GM12878 (cell line): Measurements from ENCODE around the gene C2orf92. TPM values are rescaled to one million over a fixed set of nuclear protein-coding genes. Genes with fewer than 3 reads are reported as not detected.

Source experiments
- ATAC-seq: fragments of 200-7000 bp; cut with Tn5 transposase; 3 replicates; pipeline ENCODE4 v1.9.1; 2020; ENCODE audit warnings: mild to moderate bottlenecking, moderate library complexity
- BruUV-seq: library from RNA; stranded (reverse); fragments of 400-500 nt; replicated peaks from 2 replicates; lab custom pipeline; 2021; lab: Mats Ljungman, UMichigan
- CTCF ChIA-PET: fragments of 300-600 bp; sonication (Branson Sonifier 250); formaldehyde crosslinking; extraction: SDS; loops from one replicate; lab custom pipeline; 2021; ENCODE audit warnings: inconsistent platforms; lab: Yijun Ruan, JAX
- POLR2A ChIA-PET: fragments of 350-600 bp; formaldehyde crosslinking; extraction: SDS; loops from one replicate; lab custom pipeline; 2021; ENCODE audit warnings: inconsistent platforms; lab: Charles Lee
- RAD21 ChIA-PET: fragments of 300-600 bp; sonication (Branson Sonifier 250); formaldehyde crosslinking; loops from one replicate; lab custom pipeline; 2023; ENCODE audit warnings: antibody characterized with exemption; ENCODE audit not compliant: unreplicated experiment; lab: Charles Lee
- SMC1A ChIA-PET: fragments of 300-600 bp; sonication (Branson Sonifier 250); formaldehyde crosslinking; loops from one replicate; lab custom pipeline; 2023; ENCODE audit not compliant: unreplicated experiment, uncharacterized antibody; lab: Charles Lee
- DNase-seq: peaks from one replicate; pipeline ENCODE4 v3.0.0-alpha.2; 2011; ENCODE audit warnings: low read depth, low spot score
- FAIRE-seq: peaks from 3 replicates; lab custom pipeline; 2011; peaks lifted over from hg19 to GRCh38; lab: Jason Lieb, UNC
- H2AFZ ChIP-seq: 2 replicates; pipeline ENCODE4 v1.6.0; 2011; ENCODE audit warnings: low read depth, low read length, control low read depth; ENCODE audit not compliant: control insufficient read depth
- H3K27ac ChIP-seq: 2 replicates; pipeline ENCODE4 v1.5.1; 2011; ENCODE audit warnings: control low read depth; ENCODE audit not compliant: control insufficient read depth, insufficient read depth
- H3K27me3 ChIP-seq, 2 experiments: replicated peaks in 1 of 2; 2 replicates each; pipeline versions ENCODE4 v1.6.0 to v1.6.1; 2011; ENCODE audit warnings: low read length in 1 of 2; ENCODE audit not compliant: control insufficient read depth in 2 of 2, insufficient read depth in 2 of 2
- H3K36me3 ChIP-seq, 2 experiments: 2 replicates each; pipeline ENCODE4 v1.5.1; 2011; ENCODE audit warnings: low read length in 1 of 2; ENCODE audit not compliant: control insufficient read depth in 2 of 2, insufficient read depth in 2 of 2
- H3K4me1 ChIP-seq: 2 replicates; pipeline ENCODE4 v1.6.1; 2011; ENCODE audit warnings: mild to moderate bottlenecking, low read length, moderate library complexity, mixed read lengths; ENCODE audit not compliant: control insufficient read depth, insufficient read depth
- H3K4me2 ChIP-seq: 2 replicates; pipeline ENCODE4 v1.6.0; 2011; ENCODE audit warnings: control low read depth; ENCODE audit not compliant: control insufficient read depth, insufficient read depth
- H3K4me3 ChIP-seq: fragments of 200-600 bp; sonication (generic); 2 replicates; pipeline ENCODE4 v1.5.1; 2016
- H3K79me2 ChIP-seq: 2 replicates; pipeline ENCODE4 v1.6.0; 2011; ENCODE audit warnings: low read length; ENCODE audit not compliant: control insufficient read depth, insufficient read depth
- H3K9ac ChIP-seq: 2 replicates; pipeline ENCODE4 v1.8.0; 2011; ENCODE audit warnings: low read length, control low read depth, mixed read lengths; ENCODE audit not compliant: control insufficient read depth, insufficient read depth
- H3K9me3 ChIP-seq: replicated peaks from 3 replicates; pipeline ENCODE4 v1.5.1; 2011; ENCODE audit warnings: mild to moderate bottlenecking, low read length; ENCODE audit not compliant: control insufficient read depth, insufficient read depth
- H4K20me1 ChIP-seq: 2 replicates; pipeline ENCODE4 v1.6.0; 2011; ENCODE audit not compliant: control insufficient read depth, insufficient read depth
- CBFB ChIP-seq: IDR thresholded peaks from 2 replicates; pipeline ENCODE4 v1.6.1; 2016; ENCODE audit warnings: antibody characterized with exemption, low read depth
- FOXM1 ChIP-seq: IDR thresholded peaks from 2 replicates; pipeline ENCODE4 v1.6.1; 2012; ENCODE audit warnings: low read depth, mild to moderate bottlenecking, inconsistent platforms, low read length, moderate library complexity
- JUNB ChIP-seq: IDR thresholded peaks from 2 replicates; pipeline ENCODE4 v1.6.1; 2016; ENCODE audit warnings: antibody characterized with exemption, mild to moderate bottlenecking
- SPI1 ChIP-seq: IDR thresholded peaks from 2 replicates; pipeline ENCODE4 v1.6.1; 2011; ENCODE audit warnings: low read depth, mild to moderate bottlenecking, low read length, moderate library complexity, borderline replicate concordance; ENCODE audit not compliant: insufficient read depth
- STAT1 ChIP-seq: fragments of 450-650 bp; conservative IDR thresholded peaks from 2 replicates; pipeline ENCODE4 v1.6.1; 2014; ENCODE audit warnings: antibody characterized with exemption, mild to moderate bottlenecking
- WGBS: methylation state at CpG from one replicate; pipeline ENCODE4 v1.1.6; 2016; ENCODE audit warnings: low lambda C conversion rate; ENCODE audit not compliant: insufficient replicate concordance, insufficient coverage; ENCODE audit errors: missing lambda C conversion rate; 5-methylcytosine and 5-hydroxymethylcytosine counted together
- in situ Hi-C: fragments of 300-500 bp; cut with MboI; formaldehyde crosslinking; loops from 9 replicates; pipeline ENCODE4 v1.14.3; 2018; ENCODE audit warnings: mixed read lengths
- intact Hi-C: fragments of 100-400 bp; cut with micrococcal nuclease; formaldehyde crosslinking; loops from one replicate; pipeline ENCODE4 v1.14.2; 2022; ENCODE audit not compliant: unreplicated experiment
- polyA plus RNA-seq, 11 experiments: library from polyadenylated mRNA; depleted of rRNA in 4 of 11; unstranded in 6 of 11; stranded (reverse) in 5 of 11; fragments of >200 nt; fragmentation: Nextera tagmentation in 4 of 11; fragmentation: Illumina TruSeq in 1 of 11; extraction: Ambion mirVana in 4 of 11; extraction: Trizol in 1 of 11; gene quantifications; 1 replicate in 1 of 11; 2 replicates in 10 of 11; pipeline versions ENCODE4 v1.2.1 to v1.2.3, GENCODE V29; 2011 to 2016; ENCODE audit warnings: inconsistent platforms in 2 of 11, missing spikeins in 2 of 11, low read depth in 1 of 11
- total RNA-seq, 4 experiments: library from RNA; depleted of rRNA in 3 of 4; stranded (reverse); fragments of >200 nt in 3 of 4; fragmentation: Illumina TruSeq in 1 of 4; extraction: Trizol in 1 of 4; gene quantifications; 2 replicates each; pipeline versions ENCODE4 v1.2.1 to v1.2.3, GENCODE V29; 2013 to 2021

Gene C2orf92
- total and polyA plus RNA-seq, 10 of the 15 experiments (the other 5 are each of a cell fraction or from before 2014, with no cell fraction given) = 0.40 to 10.1 (median 3.7) TPM

DNA sequence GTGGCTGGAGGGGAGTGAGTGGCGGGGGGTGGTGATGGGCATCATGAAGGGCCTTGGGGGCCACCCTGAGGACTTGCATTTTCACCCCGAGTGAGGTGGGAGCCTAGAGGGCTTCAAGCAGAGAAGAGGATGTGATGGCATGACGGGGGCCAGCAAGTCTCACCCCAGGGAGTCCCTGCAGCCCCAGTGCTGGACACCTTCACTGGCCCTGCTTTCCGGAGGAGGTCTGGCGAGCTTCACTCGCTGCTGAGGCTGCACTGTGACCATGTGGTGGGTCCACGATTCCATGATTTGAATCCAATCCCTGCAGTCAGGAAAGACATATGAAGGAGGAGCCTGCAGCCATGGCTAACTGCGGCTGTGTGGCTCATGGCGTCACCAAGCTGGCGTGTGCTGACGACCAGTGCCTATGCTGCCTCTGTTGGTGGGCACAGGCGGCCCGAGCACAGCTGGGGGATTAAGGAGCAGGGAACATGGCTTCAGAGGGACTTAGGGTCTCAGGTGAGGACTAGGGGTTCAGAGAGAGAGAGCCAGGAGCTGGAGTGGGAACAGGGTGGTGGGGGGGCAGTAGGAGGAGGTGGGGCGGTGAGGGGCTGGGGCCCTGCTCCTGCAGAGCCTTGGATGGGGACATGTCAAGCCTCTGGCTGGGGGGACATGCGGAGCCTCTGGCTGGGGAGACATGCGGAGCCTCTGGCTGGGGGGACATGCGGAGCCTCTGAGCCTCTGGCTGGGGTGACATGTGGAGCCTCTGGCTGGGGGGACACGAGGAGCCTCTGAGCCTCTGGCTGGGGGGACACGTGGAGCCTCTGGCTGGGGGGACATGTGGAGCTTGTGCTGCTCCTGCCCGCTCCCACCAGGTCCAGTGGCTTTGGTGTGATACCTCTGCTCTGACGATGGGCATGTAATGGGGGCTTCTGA is 47.4 kb downstream of the C2orf92 start:
- intact Hi-C loops = no loop called here
- 67% methylated on average over 21 of the region's 21 CpGs for WGBS
- in situ Hi-C loops = no loop called here
- TF ChIP-seq STAT1 = no peak
- TF ChIP-seq CBFB = no peak
- no peak for TF ChIP-seq SPI1
- TF ChIP-seq, all 136 proteins: peak for 0
- H3K4me2 ChIP-seq = no peak overlapping the region
- no peak overlapping the region for H2AFZ ChIP-seq
- no peak for ATAC-seq
- H3K27ac ChIP-seq = no peak overlapping the region
- H3K4me3 ChIP-seq = no peak overlapping the region
- no TSS peak for BruUV-seq
- no peak for DNase-seq
- no peaks in the 10 kb centered on the region for H3K27me3 ChIP-seq
- no peak overlapping the region for H3K9ac ChIP-seq
- ChIA-PET RAD21 (no interaction called here), POLR2A (no interaction called here), SMC1A (no interaction called here), CTCF (interaction anchor here (1.1 to 2.1 kb wide), 2 partner anchors 12 to 17 kb away, joined by 3 to 10 read pairs; no protein-coding TSS in a partner anchor)
- H3K79me2 ChIP-seq = no peaks in the 10 kb centered on the region
- no peaks in the 10 kb centered on the region for H3K9me3 ChIP-seq
- H3K4me1 ChIP-seq = peaks cover 12% of the 10 kb centered on the region; the same call in 1 of the 2 replicates
- FAIRE-seq = no peak
- H4K20me1 ChIP-seq = no peaks in the 10 kb centered on the region
- no peaks in the 10 kb centered on the region for H3K36me3 ChIP-seq

GRCh38 chr2:97717613-97717995 is 48.1 kb downstream of the C2orf92 start:
- H3K36me3 ChIP-seq = no peaks in the 10 kb centered on the region
- H3K4me3 ChIP-seq = no peak overlapping the region
- ATAC-seq = no peak
- no peak for FAIRE-seq
- in situ Hi-C loops = no loop called here
- no peaks in the 10 kb centered on the region for H4K20me1 ChIP-seq
- no peak for TF ChIP-seq JUNB
- TF ChIP-seq FOXM1 = no peak
- TF ChIP-seq, all 136 proteins: peak for 0
- no TSS peak for BruUV-seq
- Histone ChIP-seq H3K4me1 (peaks cover 12% of the 10 kb centered on the region; the same call in 1 of the 2 replicates), H2AFZ (no peak overlapping the region), H3K9ac (no peak overlapping the region), H3K4me2 (no peak overlapping the region), H3K27ac (no peak overlapping the region), H3K79me2 (no peaks in the 10 kb centered on the region), H3K27me3 (no peaks in the 10 kb centered on the region), H3K9me3 (no peaks in the 10 kb centered on the region)
- no peak for DNase-seq
- ChIA-PET SMC1A (interaction anchor here (1.2 kb wide), 1 partner anchor 13 kb away, joined by 5 read pairs; no protein-coding TSS in a partner anchor), CTCF (interaction anchor here (2.1 kb wide), 1 partner anchor 18 kb away, joined by 10 read pairs; no protein-coding TSS in a partner anchor), POLR2A (interaction anchor here (0.5 kb wide), 1 partner anchor 27 kb away, joined by 4 read pairs; no protein-coding TSS in a partner anchor), RAD21 (no interaction called here)
- 20% methylated on average over 3 of the region's 3 CpGs for WGBS
- intact Hi-C loops = no loop called here
